HG02852 (cell line): Measurements from ENCODE around the gene CHST3.
"Not testable (repeated sequence)": the region's sequence is repeated elsewhere in the genome, so short reads cannot be mapped to it uniquely, and the experiment has no call there.

Experiments
- ATAC-seq: cut with Tn5 transposase; IDR thresholded peaks from one replicate; pipeline ENCODE4 v1.9.1; 2021; ENCODE audit warnings: mild to moderate bottlenecking, moderate library complexity; ENCODE audit not compliant: unreplicated experiment

CHST3 gene

GRCh38 chr10:71988895-71989294, 24.7 kb downstream of the CHST3 start:
- ATAC-seq: not testable (repeated sequence)

GRCh38 chr10:71989661-71990454, 25.7 kb downstream of the CHST3 start:
- ATAC-seq: no peak

- no peak for ATAC-seq
These were observed 26.6 kb downstream of the CHST3 start for GRCh38 chr10:71990706-71991269.

GRCh38 chr10:71995449-71995848, 31.3 kb downstream of the CHST3 start:
- no peak for ATAC-seq

GRCh38 chr10:71995887-71996575, 31.8 kb downstream of the CHST3 start:
- no peak for ATAC-seq

- no peak for ATAC-seq
These were observed 32.6 kb downstream of the CHST3 start for GRCh38 chr10:71996592-71997371.

GRCh38 chr10:71998119-71998839, 34.1 kb downstream of the CHST3 start:
- no peak for ATAC-seq

- ATAC-seq: no peak
These were observed 34.6 kb downstream of the CHST3 start for GRCh38 chr10:71998840-71999194.

GRCh38 chr10:71999360-72000072, 35.3 kb downstream of the CHST3 start:
- ATAC-seq: no peak

GRCh38 chr10:72000073-72001032, 36.2 kb downstream of the CHST3 start:
- no peak for ATAC-seq

- no peak for ATAC-seq
These were observed 36.8 kb downstream of the CHST3 start for GRCh38 chr10:72001033-72001395.

GRCh38 chr10:72002354-72003295, 38.4 kb downstream of the CHST3 start:
- ATAC-seq: no peak

GRCh38 chr10:72006026-72006425, 41.8 kb downstream of the CHST3 start:
- no peak for ATAC-seq

- ATAC-seq: no peak
These were observed 43.2 kb downstream of the CHST3 start for GRCh38 chr10:72007246-72007892.

- no peak for ATAC-seq
These were observed 44.1 kb downstream of the CHST3 start for GRCh38 chr10:72008096-72008981.

GRCh38 chr10:72009051-72009424, 44.8 kb downstream of the CHST3 start:
- ATAC-seq: no peak
